GM21576 (cell line): ENCODE data around the gene INPP5A.

Experiments used
- ATAC-seq: cut with Tn5 transposase; IDR thresholded peaks from one replicate; pipeline ENCODE4 v1.9.1; 2021; ENCODE audit warnings: mild to moderate bottlenecking, moderate library complexity; ENCODE audit not compliant: unreplicated experiment

Gene INPP5A

DNA sequence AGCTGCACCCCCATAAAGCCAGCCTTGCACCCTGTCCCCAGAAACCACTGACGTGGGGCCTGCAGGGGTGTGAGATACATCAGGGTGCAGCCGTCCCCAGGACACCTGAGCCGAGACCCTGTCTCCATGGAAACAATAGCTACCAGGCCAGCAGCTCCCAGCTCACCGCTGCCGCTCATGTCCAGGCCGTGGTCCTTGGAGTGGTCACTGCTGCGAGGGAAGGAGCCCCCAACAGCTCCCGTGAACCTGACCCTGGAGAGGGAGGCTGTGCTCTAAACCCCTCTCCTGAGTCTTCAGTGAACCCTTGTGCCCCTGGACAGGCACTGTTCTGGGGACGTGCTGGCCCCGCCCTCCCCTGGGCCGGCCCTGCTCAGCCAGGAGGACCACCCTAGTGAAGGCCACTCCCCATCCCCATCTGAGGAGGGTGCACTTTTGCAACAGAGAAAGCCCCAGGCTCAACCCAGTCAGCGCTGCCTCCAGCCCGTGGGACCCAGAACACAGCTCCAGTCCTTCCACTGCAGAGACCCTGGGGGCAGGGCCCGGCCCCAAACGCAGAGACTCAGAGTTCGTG lies 19.6 kb upstream of the INPP5A start:
- no peak for ATAC-seq

DNA sequence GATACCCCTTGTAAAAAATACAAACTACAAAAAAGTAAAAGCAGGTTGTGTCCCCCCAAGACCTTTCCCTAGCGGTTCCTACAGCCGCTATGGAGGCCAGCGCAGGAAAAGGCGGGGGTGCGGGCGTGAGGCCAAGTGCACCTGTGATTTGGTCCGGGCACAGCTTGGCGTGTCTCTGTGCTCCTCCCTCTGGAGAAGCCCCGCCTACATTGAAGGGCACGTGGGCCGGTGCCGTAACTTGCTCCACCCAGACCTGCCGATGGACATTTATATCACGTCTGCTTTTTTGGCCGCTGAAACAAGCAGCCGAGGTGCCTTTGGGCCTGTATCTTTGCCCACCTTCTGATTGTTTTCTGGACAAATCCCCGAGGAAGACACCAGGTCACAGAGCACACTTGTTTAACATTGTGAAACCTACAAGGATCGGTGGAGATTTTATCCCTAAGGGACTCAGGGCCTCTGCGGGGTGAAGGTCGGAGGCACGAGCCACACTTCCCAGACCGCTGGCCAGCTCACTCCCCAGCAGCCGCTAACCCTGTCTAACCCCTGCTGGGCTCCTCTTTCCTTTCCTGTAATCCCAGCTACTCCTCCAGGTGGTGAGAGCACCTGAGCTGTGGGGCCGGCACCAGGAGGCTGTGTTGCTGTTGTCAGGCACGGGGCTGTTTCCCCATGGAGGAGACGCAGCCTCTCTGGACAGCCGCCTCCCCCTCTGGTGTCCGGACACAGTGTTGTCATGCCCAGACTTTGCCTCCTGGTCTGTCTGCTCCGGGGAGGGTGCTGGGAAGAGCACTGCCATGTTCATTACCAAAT lies 18.8 kb upstream of the INPP5A start:
- ATAC-seq: no peak

DNA sequence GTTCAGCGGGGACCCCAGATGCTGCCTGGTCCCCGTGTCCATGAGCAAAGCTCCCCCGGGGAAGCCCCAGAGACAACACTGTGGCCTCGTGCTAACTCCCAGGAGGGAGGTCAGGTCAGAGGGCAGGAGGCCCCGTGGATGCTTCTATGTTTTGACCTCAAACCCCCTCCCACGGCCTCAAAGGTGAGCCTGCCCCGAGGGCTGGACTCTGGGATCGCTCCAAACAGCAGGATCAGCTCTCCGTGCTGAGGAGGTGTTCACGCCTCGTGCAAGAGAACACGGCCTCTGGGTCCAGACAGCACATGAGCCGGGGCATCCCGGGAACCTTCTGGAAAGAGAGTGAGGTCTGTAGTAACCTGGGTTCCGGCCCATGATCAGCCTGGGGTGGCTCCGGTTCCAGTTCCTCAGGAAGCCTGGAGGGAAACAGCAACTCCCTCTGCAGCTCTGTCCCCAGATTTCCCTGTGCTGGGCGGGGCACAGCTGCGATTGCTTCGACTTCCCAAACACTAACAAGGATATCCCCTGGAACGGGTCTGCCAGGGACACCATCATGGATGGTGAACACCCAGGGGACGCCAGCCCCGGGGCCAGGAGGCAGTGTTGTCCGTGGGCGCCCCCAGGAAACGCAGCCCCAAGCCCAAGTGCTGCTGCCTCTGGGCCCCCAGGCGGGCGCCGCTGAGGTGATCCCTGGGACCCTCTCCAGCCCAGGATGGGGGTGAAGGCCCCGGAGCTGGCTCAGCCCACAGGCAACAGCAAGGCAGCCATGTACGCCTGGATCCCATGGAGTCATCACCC lies 18.0 kb upstream of the INPP5A start:
- ATAC-seq: no peak

DNA sequence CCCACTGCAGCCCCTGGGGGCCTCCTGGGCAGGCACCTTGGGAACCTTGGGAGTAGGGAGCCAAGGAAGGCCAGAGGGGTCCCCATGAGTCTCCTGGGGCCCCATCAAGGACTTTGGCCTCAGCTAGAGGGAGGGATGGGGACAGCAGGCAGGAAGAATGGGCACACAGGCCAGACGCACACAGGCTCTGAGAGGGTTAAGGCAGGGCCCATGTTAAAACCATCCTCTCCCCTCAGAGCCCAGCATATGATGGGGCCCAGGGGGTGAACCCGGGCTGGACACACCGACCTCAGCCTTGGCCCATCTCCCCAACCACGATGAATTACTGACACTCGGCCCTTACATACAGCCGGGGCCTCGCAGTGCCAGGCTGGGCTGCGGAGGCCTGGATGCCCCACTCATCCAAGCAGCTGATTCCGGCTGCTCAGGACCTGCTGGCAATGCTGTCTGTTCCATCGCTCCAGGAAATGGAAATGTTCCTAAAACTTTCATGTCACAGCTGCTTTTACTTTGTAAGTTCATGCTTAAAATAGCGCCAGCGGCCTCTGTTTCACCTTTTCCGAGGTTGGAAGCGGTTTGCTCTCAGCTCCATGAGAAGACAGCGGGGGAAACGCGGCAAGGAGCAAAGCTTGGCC lies 17.3 kb upstream of the INPP5A start:
- no peak for ATAC-seq

DNA sequence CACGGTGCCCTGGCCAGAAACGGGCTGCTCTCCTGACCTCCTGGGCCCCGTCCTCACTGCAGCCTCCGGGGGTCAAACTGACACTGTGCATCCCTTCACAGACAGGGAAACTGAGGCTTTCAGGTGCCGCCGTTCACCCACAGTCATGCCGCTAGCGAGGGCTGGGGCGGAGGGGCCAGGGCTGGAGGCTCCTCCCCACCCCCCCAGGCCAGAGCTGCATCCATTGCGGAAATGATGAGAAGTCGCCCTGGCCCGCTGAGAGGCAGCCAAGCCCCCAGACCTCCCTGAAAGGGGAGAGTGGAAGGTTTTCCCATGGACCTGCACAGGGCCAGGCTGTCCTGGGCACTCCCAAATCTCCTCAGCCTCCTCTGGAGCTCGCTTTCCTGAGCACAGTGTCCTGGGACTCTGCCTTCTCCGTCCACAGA lies 16.5 kb upstream of the INPP5A start:
- no peak for ATAC-seq

DNA sequence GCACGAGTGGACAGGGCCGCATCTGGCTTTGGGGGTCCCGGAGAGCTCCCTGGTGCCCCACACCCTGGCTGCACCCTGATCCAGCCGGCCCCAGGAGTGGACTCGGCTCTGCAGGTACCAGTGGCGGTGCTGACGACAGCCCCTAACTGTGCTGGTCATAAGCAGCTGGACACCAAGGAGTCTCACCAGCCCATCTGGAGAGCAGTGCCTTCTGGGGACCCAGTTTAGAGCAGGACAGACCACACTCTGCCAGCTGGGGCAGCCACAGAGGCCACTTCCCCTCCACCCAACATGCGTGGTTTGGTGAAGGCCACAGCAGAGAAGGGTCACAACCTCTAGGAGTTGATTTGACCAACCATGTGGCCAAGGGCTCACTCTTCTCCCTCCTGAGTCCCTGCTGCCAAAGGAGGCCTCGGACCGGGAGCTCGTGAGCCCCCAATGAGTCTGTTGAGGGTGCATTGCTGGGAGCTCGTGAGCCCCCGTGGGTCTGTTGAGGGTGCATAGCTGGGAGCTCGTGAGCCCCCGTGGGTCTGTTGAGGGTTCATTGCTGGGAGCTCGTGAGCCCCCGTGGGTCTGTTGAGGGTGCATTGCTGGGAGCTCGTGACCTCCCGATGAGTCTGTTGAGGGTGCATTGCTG lies 16.0 kb upstream of the INPP5A start:
- no peak for ATAC-seq

DNA sequence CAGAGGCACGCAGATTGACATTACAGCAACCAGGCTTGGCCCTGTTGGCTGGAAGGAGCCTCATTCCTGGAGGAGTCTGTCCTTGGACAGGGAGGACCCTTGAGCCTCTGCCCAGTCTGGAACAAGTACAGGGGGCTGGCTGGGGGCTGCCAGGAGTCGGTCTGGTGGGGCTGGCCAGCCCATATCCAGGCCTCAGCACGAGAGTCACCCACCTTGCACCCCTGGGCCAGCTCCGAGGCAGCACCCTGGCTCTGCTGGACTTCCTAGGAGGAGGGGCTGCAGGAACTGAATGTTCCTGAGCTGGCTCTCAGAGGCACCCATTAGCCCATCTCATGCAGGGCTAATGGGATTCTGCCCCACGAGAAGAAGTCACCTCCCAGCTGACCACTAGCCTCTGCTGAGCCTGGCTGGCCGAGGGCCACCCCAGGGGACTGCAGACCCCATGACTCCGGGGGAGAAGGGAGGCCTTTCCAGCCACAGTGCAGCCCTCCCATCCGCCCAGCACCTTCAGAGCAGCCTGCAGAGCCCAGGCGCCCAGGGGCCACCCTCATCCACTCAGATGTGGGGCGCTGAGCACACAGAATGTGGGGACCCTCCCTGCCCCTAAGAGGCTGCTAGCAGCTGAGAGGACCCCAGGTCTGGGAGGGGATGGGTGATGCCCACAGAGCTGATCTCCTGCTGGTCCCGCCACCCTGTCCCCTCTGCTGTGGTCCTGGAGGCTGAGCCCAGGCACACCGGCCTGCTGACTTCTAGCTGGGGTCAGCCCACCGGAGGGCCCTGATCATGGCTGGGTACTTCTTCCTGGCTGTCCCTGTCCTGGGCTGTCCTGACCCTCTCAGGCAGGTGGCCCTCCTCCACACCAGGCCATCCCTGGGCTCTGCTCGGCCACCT lies 14.8 kb upstream of the INPP5A start:
- ATAC-seq: no peak

DNA sequence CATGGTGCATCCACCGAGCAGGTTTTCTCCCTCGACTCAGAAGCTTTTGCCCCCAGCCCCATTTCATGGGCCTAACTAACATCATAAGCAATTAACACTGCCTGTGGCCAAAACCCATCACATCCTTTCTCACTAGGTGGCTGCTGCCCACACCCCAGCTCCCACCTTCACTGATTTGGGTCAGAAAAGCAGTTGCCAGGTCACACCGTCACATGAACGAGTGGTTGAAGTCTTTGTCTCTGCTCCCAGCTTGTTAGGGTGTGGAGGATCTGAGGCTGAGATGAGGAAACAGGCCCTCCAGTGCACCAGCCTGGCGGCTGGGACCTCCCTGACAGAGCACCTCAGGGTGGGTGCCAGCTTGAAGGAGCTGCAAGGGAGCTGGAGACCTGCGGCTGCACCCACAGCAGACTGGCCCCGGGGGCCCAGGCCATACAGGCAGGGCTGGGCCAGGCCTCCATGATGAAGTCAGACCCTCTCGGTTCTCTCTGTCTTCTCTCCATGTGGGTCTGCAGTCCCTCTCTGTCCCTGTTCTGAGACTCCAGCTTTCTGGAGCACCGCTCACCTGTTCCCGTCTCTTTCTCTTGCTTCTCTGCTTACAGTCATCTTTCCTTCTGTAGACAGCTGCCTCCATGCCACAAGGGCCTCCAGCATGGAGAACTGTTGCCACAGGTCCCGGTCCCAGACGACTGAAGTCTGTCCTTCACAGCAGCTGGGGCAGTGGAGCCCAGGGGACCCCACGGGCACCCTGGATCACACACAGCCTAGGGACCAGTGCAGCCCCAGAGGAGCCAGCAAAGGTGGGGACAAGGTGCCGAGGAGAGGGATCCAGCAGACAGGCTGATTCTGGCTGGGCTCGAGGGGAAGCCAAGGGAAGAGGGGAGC lies 13.8 kb upstream of the INPP5A start:
- ATAC-seq: no peak

DNA sequence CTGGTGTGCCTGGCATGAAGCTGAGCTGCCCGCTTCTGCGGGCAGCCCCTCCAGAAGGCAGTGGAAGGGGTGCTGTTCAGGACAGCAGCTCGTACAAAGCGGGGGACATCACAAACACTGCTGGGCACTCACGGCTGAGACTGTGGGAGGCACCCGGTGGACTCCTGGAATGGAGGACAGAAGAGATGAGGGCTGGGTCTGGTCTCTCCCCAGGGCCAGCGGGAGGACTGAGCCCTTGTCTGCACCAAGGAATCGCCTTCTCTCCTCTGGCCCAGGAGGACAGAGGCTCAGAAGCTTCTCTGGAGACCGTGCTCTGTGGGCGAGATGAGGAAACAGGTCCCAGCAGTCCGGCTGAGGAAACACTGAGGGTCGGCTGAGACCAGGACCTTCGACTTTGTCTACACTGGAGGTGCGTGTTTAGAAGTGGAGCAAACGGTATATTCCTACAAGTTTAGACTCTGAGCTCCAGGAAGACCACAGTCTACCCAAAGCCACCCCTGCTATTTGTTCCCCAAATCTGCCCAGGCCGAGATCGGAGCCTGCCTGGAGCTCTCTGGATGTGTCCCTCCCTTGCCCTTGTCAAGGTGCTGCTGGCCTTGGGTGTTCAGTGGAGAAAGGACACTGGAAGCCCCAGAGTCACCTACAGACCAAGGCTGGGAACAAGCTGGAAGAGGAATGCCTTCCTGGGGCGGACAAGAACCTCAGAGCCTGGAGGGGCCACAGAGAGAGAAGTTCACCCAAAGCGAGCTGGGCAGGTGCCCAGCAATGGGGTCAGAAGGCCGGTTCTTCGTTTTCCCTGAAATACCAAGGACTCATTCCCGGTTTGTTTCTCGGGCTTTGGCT lies 12.9 kb upstream of the INPP5A start:
- no peak for ATAC-seq

DNA sequence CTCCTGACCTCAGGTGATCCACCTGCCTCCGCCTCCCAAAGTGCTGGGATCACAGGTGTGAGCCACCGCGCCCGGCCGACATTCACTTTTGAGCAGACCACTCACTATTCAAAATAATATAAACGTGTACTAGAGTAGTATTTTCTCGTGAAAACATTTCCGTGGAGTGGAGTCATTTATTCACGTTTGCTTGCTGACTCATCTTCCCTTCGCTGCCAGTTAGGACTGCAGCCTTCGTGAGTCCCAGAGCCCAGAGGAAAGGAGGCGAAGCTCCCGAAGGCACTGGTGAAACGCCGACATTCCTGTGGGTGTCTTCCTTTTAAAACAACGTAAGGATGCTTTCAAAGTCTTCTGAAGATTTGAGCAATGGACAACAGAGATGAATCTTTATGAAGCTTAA lies 10.9 kb upstream of the INPP5A start:
- no peak for ATAC-seq

DNA sequence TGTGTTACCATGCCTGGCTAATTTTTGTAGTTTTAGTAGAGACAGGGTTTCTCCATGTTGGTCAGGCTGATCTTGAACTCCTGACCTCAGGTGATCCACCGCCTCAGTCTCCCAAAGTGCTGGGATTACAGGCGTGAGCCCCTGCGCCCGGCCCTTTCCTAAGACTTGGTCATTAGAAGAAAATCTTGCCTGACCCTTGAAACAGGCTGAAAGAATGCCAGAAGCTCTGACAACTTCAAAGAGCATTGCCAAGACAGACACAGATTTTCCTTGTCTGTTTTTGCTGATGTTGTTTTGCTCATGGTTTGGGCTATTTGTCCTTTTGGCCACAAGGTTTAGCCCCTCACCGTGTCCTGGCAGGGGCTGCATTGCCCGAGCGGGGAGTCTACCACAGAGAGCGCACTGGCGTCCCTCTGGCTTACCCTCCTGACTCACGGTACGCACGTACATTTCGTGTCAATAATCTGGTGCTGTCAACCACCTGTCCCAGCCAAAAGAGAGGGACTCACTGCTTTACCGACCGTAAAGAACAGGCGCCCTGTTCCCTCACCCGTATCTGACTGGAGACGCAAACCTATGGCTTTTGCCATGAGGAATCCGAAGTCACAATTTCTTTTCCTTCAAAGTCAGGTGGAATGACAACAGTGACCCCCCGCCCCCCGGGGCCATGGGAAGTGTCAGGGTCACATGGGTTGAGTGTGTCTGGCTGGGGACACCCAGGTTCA lies 10.1 kb upstream of the INPP5A start:
- ATAC-seq: no peak

DNA sequence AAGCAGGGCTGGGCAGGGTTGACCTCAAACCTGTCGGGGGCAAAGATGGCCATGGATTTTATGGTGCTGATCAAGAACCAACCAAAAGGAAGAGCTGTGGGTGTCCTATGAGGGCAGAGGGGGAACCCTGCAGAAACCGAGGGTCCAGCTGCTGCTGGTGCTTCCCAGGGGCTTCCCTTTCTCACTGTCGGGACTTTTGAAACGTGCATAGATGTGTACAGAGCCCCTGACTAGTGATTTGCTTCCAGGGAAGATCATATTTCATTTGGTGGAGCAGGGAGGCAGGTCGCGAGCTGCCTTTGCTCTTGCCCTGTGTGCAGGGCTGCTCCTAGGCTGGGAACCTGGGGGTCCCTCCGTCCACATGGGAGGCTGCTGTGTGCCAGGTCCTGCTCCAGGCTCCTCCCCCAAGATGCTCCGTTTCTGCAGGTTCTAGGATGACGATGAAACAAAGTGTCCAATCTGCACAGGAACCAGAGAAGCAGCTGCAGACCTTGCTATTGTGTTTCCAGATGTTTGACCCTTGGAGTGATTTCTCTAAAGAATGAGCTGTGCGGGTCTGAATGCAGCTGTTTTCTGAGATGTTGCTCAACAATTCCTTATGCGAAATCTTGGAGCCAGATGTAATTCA lies 9.4 kb upstream of the INPP5A start:
- ATAC-seq: no peak

DNA sequence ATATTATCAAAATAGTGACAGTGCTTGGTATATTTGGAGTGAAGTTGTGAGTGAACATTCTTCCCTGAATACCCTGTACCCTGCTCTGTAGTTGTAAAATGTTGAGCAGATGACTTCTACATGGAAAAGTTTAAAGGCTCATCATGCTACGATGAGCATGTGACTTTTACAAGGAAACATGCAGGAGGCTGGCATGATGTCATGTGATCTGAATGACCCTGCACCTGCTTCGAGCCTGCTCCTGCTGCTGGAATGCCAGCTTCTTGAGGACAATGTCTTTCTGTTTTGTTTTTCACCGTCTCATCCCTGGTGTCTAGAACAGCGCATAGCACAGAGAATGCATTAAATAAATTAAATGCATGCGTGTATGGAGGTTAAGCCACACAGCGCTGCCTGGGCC lies 5.4 kb upstream of the INPP5A start:
- no peak for ATAC-seq

DNA sequence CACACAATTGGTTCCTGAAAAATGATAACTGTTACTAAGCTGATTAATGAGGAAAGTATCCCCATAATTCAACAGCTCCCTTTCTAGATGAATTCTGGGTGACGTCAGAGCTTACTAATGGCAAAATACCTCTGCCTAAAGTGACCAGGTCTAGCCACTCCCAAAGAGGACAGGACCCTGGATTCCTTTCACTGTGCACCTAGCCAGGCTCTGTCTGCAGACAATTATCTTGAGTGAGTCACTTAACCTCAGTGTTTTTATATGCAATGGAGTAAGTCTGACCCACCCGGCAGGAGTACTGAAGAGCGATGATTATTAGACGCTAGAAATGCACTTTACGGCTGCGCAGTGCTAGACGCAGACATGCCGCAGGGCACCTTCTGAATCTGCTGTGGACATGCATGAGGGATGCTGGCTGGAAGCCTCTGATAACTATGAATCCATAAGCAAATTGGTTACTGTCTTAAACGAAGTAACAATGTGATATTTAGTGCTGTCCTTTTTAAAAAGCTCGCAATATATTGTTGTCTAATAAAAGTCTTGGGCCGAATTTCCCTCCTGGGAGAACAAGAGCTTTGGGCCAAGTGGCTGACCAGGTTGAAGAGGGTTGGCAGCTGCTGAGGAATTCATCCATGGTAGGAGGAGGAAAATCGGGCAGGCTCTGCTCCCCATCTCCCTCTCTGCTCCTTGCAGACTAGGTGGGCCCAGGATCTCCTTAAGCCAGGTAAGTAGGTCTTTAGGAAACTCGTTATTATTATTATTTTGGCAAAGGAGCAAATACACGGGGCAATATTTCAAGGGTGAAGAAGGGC lies 4.6 kb upstream of the INPP5A start:
- no peak for ATAC-seq

DNA sequence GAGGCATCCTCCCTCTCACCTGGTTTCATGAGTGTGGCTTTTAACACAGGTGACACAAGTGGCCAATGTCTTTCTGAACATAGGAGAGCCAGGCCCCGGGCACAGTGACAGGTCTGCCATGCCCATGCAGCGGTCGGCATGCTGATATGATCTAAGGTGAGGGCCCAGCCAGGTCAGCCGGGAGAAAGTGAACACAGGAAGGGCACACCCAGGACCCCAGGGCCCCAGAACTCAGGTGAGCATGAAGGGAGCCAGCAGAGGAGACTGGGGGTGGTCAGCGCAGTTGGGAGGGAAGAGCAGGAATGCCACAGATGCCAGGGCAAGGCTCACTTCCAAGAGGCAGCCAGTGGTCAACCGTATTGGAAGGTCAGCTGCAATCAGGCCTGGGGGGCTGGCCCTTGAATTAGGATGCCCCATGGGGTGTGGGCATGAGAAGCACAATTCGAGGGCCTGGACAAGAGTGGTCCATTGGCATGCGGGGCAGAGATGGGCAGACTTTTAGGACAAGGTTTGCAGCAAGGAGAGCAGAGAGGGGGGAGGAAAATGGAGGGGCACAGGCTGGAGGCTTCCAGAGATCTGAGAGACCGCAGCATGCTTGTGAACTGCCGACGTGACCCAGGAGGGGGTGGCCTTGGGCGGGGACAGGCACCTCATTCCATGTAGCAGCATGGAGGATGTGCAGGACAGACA lies 3.9 kb upstream of the INPP5A start:
- no peak for ATAC-seq
